Hematopoietic multipotent progenitor cell (in vitro differentiated cells): ENCODE measurements around the gene CPEB2. TPM values are rescaled to one million over a fixed set of nuclear protein-coding genes. Genes with fewer than 3 reads are reported as not detected.
"Not testable (repeated sequence)": the region's sequence is repeated elsewhere in the genome, so short reads cannot be mapped to it uniquely, and the experiment has no call there.

Experiments
- DNase-seq, 3 donors: peaks; one replicate each; pipeline ENCODE4 v3.0.0-alpha.2; 2011 to 2015; ENCODE audit warnings: low read depth in 2 of 3, low spot score in 2 of 3
- total RNA-seq: library from RNA; depleted of rRNA; stranded (reverse); fragments of >200 nt; gene quantifications from one replicate; pipeline ENCODE4 v1.2.3, GENCODE V29; 2012

Gene CPEB2
- total RNA-seq, 1 donor = 3.5 TPM

DNA sequence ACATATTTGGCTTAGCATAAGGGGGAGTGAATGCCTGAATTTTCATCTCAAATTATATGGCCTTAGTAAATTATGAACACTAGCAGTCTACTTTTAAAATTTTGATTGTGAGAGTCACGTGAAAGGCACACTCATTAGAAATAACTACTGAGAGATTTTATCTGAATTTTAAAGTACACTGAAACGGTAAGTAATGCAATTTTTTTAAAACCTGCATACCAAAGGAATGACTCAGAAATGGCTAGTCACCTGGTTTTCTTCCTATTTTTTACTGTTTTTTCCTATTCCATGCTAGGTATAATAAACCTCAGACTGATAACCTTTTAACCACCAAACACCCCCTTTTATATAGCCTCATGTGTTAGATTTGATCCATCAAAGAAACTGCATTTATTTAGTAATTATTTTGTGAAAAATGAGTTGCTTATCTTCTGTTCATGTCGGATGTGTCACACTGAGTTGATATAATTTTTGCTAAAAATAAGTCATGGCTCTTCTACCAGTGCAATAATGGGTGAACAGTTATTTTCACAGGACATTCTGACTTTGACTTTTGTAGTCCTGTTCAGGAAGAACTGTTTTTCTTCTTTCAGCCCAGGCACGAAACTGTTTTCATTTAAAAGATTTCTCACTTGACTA, 40.4 kb downstream of the CPEB2 start:
- DNase-seq = no peak

GRCh38 chr4:15043226-15043625, 40.9 kb downstream of the CPEB2 start:
- DNase-seq = no peak

DNA sequence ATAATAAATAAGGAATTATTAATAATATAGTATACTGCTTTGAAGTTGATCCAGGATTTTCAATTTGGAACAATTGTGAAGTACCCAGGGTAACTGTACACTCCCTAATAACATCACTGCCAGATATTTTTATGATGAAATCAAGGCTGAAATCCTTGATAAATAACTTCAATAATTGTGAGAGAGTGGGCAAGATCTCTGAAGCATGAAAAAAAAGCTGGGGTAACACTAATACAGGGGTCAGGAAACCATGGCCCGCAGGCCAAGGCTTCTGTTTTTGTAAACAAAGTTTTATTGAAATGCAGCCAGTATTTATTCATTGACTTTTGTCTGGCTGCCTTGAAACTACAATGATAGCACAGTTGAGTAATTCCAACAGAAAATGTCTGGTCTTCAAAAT, 41.6 kb downstream of the CPEB2 start:
- no peak for DNase-seq

DNA sequence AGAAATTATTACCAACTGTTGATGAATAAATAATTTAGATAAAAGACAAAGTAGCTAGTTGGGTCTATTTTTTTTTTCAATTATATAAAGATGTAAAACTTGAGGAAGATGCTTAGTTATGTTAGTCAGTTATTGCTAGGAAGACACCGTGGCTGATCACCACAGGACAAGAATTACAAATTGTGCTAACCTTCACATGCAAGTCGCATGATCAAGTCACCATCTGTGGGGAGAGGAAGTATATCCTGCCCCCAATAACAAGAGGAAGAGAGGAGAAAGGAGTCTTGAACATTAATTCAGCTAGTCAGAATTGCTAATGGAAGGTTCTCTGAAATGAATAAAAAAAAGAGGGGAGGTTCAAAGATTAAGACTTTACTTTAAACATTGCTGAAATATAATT, 52.3 kb downstream of the CPEB2 start:
- DNase-seq = no peak

DNA sequence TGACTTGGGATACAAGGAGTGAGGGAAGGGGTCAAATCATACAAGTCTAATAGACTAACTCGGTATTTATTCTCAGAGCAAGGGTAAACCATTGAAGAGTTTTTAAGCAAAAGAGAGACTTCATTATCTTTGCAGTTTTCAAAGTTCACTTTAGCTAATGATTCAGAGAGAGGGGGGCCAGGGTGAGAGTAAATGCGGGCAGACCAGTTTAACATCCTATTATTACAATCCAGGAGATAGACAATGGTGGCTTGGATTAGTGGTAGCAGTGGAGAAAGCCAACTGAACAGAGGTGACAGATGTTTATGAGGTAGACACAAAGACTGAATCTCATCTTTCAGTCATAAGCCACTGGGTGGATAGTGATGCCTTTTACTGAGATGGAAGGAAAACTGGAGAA, 57.9 kb downstream of the CPEB2 start:
- no peak for DNase-seq

GRCh38 chr4:15063341-15063740, 61.1 kb downstream of the CPEB2 start:
- no peak for DNase-seq

- no peak for DNase-seq
These were observed 63.2 kb downstream of the CPEB2 start for GRCh38 chr4:15065516-15065915.

DNA sequence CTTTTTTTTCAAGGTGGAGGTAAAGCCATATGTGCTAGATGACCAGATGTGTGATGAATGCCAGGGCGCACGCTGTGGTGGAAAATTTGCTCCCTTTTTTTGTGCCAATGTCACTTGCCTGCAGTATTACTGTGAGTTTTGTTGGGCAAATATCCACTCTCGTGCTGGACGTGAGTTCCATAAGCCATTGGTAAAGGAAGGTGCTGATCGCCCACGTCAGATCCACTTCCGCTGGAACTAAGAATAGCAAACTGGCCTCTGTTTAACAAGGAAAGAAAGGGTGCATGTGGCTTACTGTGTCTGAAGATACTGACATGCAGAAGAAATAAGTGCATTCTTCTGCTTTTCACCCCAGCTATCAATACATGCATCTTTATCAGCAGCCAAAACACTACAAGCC, 63.9 kb downstream of the CPEB2 start:
- no peak for DNase-seq

GRCh38 chr4:15068298-15068697, 66.0 kb downstream of the CPEB2 start:
- DNase-seq = no peak

DNA sequence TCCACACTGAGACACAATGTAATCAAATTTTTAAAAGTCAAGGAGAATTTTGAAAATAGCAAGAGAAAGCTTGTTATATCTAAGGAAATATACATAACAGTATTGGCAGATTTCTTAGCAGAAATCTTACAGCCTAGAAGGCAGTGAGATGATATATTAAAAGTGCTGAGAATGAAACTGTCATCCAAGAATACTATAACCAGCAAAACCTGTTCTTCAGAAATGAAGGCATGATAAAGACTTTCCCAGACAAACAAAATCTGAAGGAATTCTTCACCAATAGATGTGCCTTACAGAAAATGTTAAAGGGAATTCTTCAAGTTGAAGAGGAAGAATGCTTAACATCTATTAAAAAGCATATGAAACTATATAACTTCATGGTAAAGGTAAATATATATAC, 73.6 kb downstream of the CPEB2 start:
- no peak for DNase-seq

- no peak for DNase-seq
These were observed 75.7 kb downstream of the CPEB2 start for GRCh38 chr4:15077969-15078368.

GRCh38 chr4:15078682-15079642, 76.7 kb downstream of the CPEB2 start:
- no peak for DNase-seq

DNA sequence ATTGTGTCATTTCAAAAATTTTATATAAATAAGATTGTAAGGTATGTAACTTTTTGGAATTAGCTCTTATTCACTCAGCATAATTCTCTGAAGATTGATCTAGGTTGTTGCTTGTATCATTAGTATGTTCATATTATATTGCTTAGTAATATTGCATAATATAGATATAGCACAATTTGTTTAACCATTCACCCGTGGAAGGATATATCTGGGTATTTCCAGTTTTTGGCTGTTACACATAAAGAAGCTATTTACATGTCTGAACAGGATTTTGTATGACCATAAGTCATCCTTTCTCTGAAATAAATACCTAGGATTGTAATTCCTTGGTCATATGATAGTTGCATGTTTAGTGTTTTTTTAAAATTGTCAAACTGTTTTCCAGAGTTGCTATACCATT, 82.5 kb downstream of the CPEB2 start:
- DNase-seq = no peak

GRCh38 chr4:15085762-15086161, 83.5 kb downstream of the CPEB2 start:
- not testable (repeated sequence) for DNase-seq

- not testable (repeated sequence) for DNase-seq
These were observed 84.0 kb downstream of the CPEB2 start for GRCh38 chr4:15086259-15086658.

DNA sequence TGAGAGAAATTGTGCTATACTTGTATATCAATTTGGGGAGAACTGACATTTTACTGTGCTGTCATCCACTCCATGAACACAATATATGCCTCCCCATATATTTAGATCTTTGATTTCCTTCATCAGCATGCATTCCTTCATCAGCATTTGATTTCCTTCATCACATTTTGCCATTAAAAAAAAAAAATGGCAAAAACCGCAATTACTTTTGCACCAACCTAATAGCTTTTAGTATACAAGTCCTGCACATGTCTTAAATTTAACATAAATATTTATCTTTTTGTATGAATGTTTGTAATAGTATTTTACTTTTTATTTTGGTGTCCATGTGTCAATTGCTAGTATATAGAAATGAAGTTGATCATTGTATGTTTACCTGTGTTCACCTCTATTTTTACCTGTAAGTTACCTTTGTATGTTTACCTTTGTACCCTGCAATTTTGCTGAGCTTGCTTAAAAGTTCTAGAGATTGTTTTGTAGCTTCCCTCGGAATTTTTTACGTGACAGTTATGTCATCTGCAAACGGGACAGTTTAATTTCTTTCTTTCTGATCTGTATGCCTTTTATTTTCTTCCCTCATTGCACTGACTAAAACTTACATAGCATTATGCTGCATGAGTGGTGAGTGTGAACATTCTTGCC, 86.2 kb downstream of the CPEB2 start:
- no peak for DNase-seq

DNA sequence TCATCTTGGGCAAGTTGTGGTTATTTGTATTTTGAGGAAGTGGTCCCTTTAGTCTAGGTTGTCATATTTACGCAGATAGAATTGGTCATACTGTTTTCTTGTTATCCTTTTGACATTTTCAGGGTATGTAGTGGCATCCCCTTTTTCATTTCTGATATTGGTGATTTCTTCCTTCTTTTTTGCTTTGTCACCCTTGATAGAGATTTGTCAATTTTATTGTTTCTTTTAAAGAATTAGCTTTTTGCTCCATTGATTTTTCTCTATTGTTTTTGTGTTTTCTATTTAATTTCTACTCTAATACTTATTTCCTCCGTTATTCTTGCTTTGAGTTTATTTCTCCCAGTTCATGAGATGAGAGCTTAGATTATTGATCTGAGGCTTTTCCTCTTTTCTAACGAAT, 87.7 kb downstream of the CPEB2 start:
- no peak for DNase-seq

- no peak for DNase-seq
These were observed 98.1 kb downstream of the CPEB2 start for GRCh38 chr4:15100380-15100779.

- DNase-seq = no peak
These were observed 98.9 kb downstream of the CPEB2 start for GRCh38 chr4:15100994-15101695.

- DNase-seq = no peak
These were observed 102.5 kb downstream of the CPEB2 start for GRCh38 chr4:15104825-15105224.

- DNase-seq = no peak
These were observed 104.1 kb downstream of the CPEB2 start for GRCh38 chr4:15106399-15106798.
